ENCODE results near the gene ZNF692. TPM values are rescaled to one million over a fixed set of nuclear protein-coding genes. Genes with fewer than 3 reads are reported as not detected.

The ZNF692 gene
- total RNA-seq, 1 donor: 22.0 TPM

Small RNAs within 50 kb of the gene (small RNA-seq; reads per million reads assigned to genes)
- gene MIR3124: not detected

Other genes starting within 250 kb of the ZNF692 start
- gene OR2T11, start 224.0 kb downstream of the ZNF692 start, total RNA-seq: not detected in 2 replicates
- not detected in 2 replicates for gene OR2T35, start 213.8 kb downstream of the ZNF692 start, total RNA-seq
- gene OR2T27, start 203.6 kb downstream of the ZNF692 start, total RNA-seq: not detected in 2 replicates
- not detected in 2 replicates for gene OR14I1, start 156.3 kb downstream of the ZNF692 start, total RNA-seq
- under 0.01 TPM in 1 of 2 replicates, not detected in the other for gene LYPD8, start 103.3 kb downstream of the ZNF692 start, total RNA-seq
- 26.1 and 28.9 TPM in 2 replicates for gene SH3BP5L, start 33.2 kb downstream of the ZNF692 start, total RNA-seq
- gene ZNF672, start 20.9 kb downstream of the ZNF692 start, total RNA-seq: 17.7 and 19.4 TPM in 2 replicates
- 3.9 and 7.8 TPM in 2 replicates for gene PGBD2, start 47.1 kb upstream of the ZNF692 start, total RNA-seq

All from fibroblast of villous mesenchyme (primary cell).